H9 (cell line): ENCODE measurements around the gene FRY. TPM values are rescaled to one million over a fixed set of nuclear protein-coding genes. Genes with fewer than 3 reads are reported as not detected.

ENCODE experiments used
- DNase-seq: peaks from one replicate; pipeline ENCODE4 v3.0.0-alpha.2; 2017
- H2AFZ ChIP-seq: one replicate; pipeline ENCODE4 v1.6.1; 2013; ENCODE audit warnings: mild to moderate bottlenecking, low read length, control low read depth, moderate library complexity
- H2AK5ac ChIP-seq: 2 replicates; pipeline ENCODE4 v1.6.1; 2013; ENCODE audit warnings: low read length, control low read depth, mixed read lengths; ENCODE audit not compliant: insufficient read length
- H2BK120ac ChIP-seq: one replicate; pipeline ENCODE4 v1.6.1; 2013; ENCODE audit warnings: low read depth, mild to moderate bottlenecking, low read length, control low read depth, inconsistent platforms; ENCODE audit not compliant: poor library complexity, severe bottlenecking
- H2BK12ac ChIP-seq: 2 replicates; pipeline ENCODE4 v1.6.1; 2013; ENCODE audit warnings: low read length, control low read depth, mixed read lengths, low read depth; ENCODE audit not compliant: insufficient read length
- H2BK15ac ChIP-seq: 2 replicates; pipeline ENCODE4 v1.6.1; 2013; ENCODE audit warnings: low read depth, low read length, control low read depth
- H2BK20ac ChIP-seq: one replicate; pipeline ENCODE4 v1.6.1; 2013; ENCODE audit warnings: low read depth, mild to moderate bottlenecking, low read length, control low read depth, inconsistent platforms; ENCODE audit not compliant: poor library complexity, severe bottlenecking
- H2BK5ac ChIP-seq: 2 replicates; pipeline ENCODE4 v1.6.1; 2013; ENCODE audit warnings: low read length, control low read depth, mixed read lengths; ENCODE audit not compliant: insufficient read length
- H3K14ac ChIP-seq: 2 replicates; pipeline ENCODE4 v1.6.1; 2013; ENCODE audit warnings: low read length, control low read depth; ENCODE audit not compliant: insufficient read depth
- H3K18ac ChIP-seq: 2 replicates; pipeline ENCODE4 v1.6.1; 2013; ENCODE audit warnings: low read depth, mild to moderate bottlenecking, mixed read lengths, low read length, control low read depth; ENCODE audit not compliant: insufficient read length
- H3K23ac ChIP-seq: 2 replicates; pipeline ENCODE4 v1.6.1; 2013; ENCODE audit warnings: low read length, control low read depth, mixed read lengths, low read depth; ENCODE audit not compliant: insufficient read length
- H3K23me2 ChIP-seq: 2 replicates; pipeline ENCODE4 v1.6.1; 2013; ENCODE audit warnings: low read depth, mild to moderate bottlenecking, mixed read lengths, low read length, control low read depth; ENCODE audit not compliant: insufficient read length, poor library complexity, severe bottlenecking
- H3K27ac ChIP-seq: 2 replicates; pipeline ENCODE4 v1.5.1; 2013; ENCODE audit warnings: low read length, control low read depth, mixed read lengths, low read depth; ENCODE audit not compliant: insufficient read length
- H3K27me3 ChIP-seq: 2 replicates; pipeline ENCODE4 v1.6.1; 2013; ENCODE audit warnings: low read length, control low read depth, inconsistent platforms; ENCODE audit not compliant: insufficient read depth
- H3K4ac ChIP-seq: 2 replicates; pipeline ENCODE4 v1.6.1; 2013; ENCODE audit warnings: low read depth, mild to moderate bottlenecking, control low read depth, inconsistent platforms, low read length, moderate library complexity
- H3K4me1 ChIP-seq: 2 replicates; pipeline ENCODE4 v1.6.1; 2013; ENCODE audit warnings: low read length, control low read depth, inconsistent platforms; ENCODE audit not compliant: insufficient read depth
- H3K4me2 ChIP-seq: 2 replicates; pipeline ENCODE4 v1.6.1; 2013; ENCODE audit warnings: low read length, control low read depth, mixed read lengths; ENCODE audit not compliant: insufficient read length, insufficient read depth
- H3K56ac ChIP-seq: 2 replicates; pipeline ENCODE4 v1.6.1; 2013; ENCODE audit warnings: low read depth, mild to moderate bottlenecking, mixed read lengths, low read length, control low read depth; ENCODE audit not compliant: insufficient read length
- H3K79me1 ChIP-seq: 2 replicates; pipeline ENCODE4 v1.6.1; 2013; ENCODE audit warnings: low read depth, mild to moderate bottlenecking, moderate library complexity, low read length, control low read depth, inconsistent platforms; ENCODE audit not compliant: insufficient read depth, poor library complexity, severe bottlenecking
- H3K79me2 ChIP-seq: 2 replicates; pipeline ENCODE4 v1.6.1; 2013; ENCODE audit warnings: low read length, control low read depth, inconsistent platforms; ENCODE audit not compliant: insufficient read depth
- H3K9ac ChIP-seq: 2 replicates; pipeline ENCODE4 v1.6.1; 2013; ENCODE audit warnings: low read length, control low read depth, mixed read lengths; ENCODE audit not compliant: insufficient read length; ENCODE audit errors: extremely low read depth
- H3K9me3 ChIP-seq: one replicate; pipeline ENCODE4 v1.6.1; 2013; ENCODE audit warnings: low read depth, low read length, inconsistent platforms; ENCODE audit not compliant: control insufficient read depth
- H3T11ph ChIP-seq: one replicate; pipeline ENCODE4 v1.6.1; 2013; ENCODE audit warnings: mild to moderate bottlenecking, low read length, control low read depth, inconsistent platforms
- H4K20me1 ChIP-seq: one replicate; pipeline ENCODE4 v1.6.1; 2013; ENCODE audit not compliant: control insufficient read depth, insufficient read length, insufficient read depth
- H4K5ac ChIP-seq: 2 replicates; pipeline ENCODE4 v1.6.1; 2013; ENCODE audit warnings: low read depth, mild to moderate bottlenecking, mixed read lengths, low read length, control low read depth; ENCODE audit not compliant: insufficient read length
- H4K8ac ChIP-seq: replicated peaks from 2 replicates; pipeline ENCODE4 v1.6.1; 2013; ENCODE audit warnings: low read length, control low read depth, mixed read lengths, low read depth; ENCODE audit not compliant: insufficient read length
- H4K91ac ChIP-seq: 2 replicates; pipeline ENCODE4 v1.6.1; 2013; ENCODE audit warnings: low read depth, mild to moderate bottlenecking, moderate library complexity, mixed read lengths, low read length, control low read depth; ENCODE audit not compliant: insufficient read length
- H3K27ac Mint-ChIP-seq, 3 experiments: 2 replicates in 2 of 3; 3 replicates in 1 of 3; pipeline ENCODE4 v1.8.0; 2020 to 2021; ENCODE audit warnings: mixed read lengths in 3 of 3, mild to moderate bottlenecking in 1 of 3, moderate library complexity in 1 of 3
- H3K27me3 Mint-ChIP-seq: 2 replicates; pipeline ENCODE4 v1.8.0; 2021; ENCODE audit warnings: low read depth, mild to moderate bottlenecking, moderate library complexity, mixed read lengths
- H3K36me3 Mint-ChIP-seq, 3 experiments: 2 replicates in 2 of 3; 3 replicates in 1 of 3; pipeline ENCODE4 v1.8.0; 2020 to 2021; ENCODE audit warnings: low read depth in 3 of 3, mixed read lengths in 3 of 3; ENCODE audit not compliant: insufficient read depth in 1 of 3
- H3K4me1 Mint-ChIP-seq, 2 experiments: 2 replicates each; pipeline ENCODE4 v1.8.0; 2020; ENCODE audit warnings: mixed read lengths in 2 of 2
- H3K4me3 Mint-ChIP-seq, 2 experiments: 2 replicates in 1 of 2; 3 replicates in 1 of 2; pipeline ENCODE4 v1.8.0; 2020 to 2021; ENCODE audit warnings: mild to moderate bottlenecking in 2 of 2, mixed read lengths in 2 of 2, moderate library complexity in 1 of 2
- H3K9me3 Mint-ChIP-seq, 2 experiments: 2 replicates in 1 of 2; 3 replicates in 1 of 2; pipeline ENCODE4 v1.8.0; 2020; ENCODE audit warnings: mild to moderate bottlenecking in 2 of 2, mixed read lengths in 2 of 2, moderate library complexity in 1 of 2
- total RNA-seq: library from RNA; stranded (reverse); gene quantifications from 2 replicates; pipeline ENCODE4 v1.2.1, GENCODE V29; 2021
- TF ChIP-seq, protein P1 (sequence below): fragments of 200-600 bp; sonication (generic); conservative IDR thresholded peaks from 3 replicates; pipeline ENCODE4 v1.8.0; 2021; ENCODE audit warnings: antibody characterized with exemption, mild to moderate bottlenecking

Gene FRY
- total RNA-seq, 1 experiment from 2014 or later = 5.2 TPM

DNA sequence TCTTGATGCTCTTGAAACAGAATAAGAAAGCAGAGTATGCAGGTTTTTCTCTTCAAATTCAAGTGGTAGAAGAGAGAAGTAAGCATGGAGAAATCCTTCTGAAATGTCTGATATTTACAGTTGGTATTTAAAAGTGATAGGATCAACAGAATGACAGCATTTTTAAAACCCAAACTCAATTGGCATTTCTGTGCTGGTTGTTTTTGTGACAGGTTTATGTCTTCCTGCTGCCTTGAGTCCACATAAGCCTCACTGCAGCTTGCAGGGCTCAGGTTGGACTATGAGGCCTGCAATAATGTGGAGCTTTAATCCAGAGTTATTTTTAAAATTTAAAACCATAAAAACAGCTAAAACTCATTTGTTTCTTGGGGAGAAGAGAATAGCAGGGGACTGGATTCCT lies 178.5 kb downstream of the FRY start:
- no peaks in the 10 kb centered on the region for H3K27me3 Mint-ChIP-seq
- H3K27ac Mint-ChIP-seq = no peak overlapping the region
- Histone ChIP-seq H4K20me1 (no peaks in the 10 kb centered on the region), H3K27me3 (no peaks in the 10 kb centered on the region), H4K5ac (no peak overlapping the region), H2BK12ac (no peak overlapping the region), H3K14ac (no peak overlapping the region), H3K4me2 (no peak overlapping the region), H3K9me3 (no peaks in the 10 kb centered on the region), H3K79me1 (no peaks in the 10 kb centered on the region), H3K23ac (no peak overlapping the region), H4K91ac (no peak overlapping the region), H3K18ac (no peak overlapping the region), H3K4ac (no peak overlapping the region), H2BK20ac (no peak overlapping the region), H2BK5ac (no peak overlapping the region), H3K4me1 (no peaks in the 10 kb centered on the region; the same call in 1 of the 2 replicates), H2BK15ac (no peak overlapping the region), H3K23me2 (no peaks in the 10 kb centered on the region), H2AK5ac (no peak overlapping the region), H2BK120ac (no peak overlapping the region), H3T11ph (no peak overlapping the region), H2AFZ (no peak overlapping the region), H3K9ac (no peak overlapping the region), H3K56ac (no peak overlapping the region), H3K27ac (no peak overlapping the region), H4K8ac (no peak overlapping the region), H3K79me2 (no peaks in the 10 kb centered on the region)
- no peaks in the 10 kb centered on the region for H3K9me3 Mint-ChIP-seq
- peaks cover 13 to 16% of the 10 kb centered on the region in 2 experiments for H3K4me1 Mint-ChIP-seq
- H3K36me3 Mint-ChIP-seq = no peaks in the 10 kb centered on the region
- no peak for DNase-seq
- no peak overlapping the region for H3K4me3 Mint-ChIP-seq
- TF ChIP-seq, protein P1, sequence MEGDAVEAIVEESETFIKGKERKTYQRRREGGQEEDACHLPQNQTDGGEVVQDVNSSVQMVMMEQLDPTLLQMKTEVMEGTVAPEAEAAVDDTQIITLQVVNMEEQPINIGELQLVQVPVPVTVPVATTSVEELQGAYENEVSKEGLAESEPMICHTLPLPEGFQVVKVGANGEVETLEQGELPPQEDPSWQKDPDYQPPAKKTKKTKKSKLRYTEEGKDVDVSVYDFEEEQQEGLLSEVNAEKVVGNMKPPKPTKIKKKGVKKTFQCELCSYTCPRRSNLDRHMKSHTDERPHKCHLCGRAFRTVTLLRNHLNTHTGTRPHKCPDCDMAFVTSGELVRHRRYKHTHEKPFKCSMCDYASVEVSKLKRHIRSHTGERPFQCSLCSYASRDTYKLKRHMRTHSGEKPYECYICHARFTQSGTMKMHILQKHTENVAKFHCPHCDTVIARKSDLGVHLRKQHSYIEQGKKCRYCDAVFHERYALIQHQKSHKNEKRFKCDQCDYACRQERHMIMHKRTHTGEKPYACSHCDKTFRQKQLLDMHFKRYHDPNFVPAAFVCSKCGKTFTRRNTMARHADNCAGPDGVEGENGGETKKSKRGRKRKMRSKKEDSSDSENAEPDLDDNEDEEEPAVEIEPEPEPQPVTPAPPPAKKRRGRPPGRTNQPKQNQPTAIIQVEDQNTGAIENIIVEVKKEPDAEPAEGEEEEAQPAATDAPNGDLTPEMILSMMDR = no peak
